Measurements from ENCODE around the gene IER5.

DNA sequence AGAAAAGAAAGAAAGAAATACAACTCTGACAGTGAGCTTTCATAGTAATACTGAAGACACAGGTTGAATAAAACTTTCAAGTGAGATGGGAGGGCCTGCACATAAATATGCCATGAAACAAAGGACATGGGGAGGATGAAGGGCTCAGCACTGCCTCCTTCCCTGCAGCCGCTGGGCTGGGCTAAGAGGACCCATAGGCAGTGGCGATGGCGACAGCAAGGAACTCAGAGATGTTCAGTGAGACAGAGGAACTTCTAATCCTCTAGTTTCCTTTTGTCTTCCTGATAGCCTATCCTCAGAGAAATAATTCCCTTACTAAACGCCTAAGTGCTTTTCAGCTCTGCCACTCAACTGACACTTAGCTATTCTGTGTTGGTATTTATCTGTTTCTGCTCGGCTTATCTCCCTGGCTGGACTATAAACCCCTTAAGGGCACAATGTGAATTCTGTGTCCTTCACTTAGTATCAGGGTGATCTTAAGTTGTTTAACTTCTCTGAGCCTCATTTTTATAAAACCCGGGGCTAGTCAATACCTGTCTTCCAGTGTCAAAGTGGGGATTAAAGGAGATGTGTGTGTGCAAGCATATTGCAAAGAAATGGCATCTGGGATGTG lies 24.4 kb upstream of the IER5 start:
- TF ChIP-seq, protein P1, sequence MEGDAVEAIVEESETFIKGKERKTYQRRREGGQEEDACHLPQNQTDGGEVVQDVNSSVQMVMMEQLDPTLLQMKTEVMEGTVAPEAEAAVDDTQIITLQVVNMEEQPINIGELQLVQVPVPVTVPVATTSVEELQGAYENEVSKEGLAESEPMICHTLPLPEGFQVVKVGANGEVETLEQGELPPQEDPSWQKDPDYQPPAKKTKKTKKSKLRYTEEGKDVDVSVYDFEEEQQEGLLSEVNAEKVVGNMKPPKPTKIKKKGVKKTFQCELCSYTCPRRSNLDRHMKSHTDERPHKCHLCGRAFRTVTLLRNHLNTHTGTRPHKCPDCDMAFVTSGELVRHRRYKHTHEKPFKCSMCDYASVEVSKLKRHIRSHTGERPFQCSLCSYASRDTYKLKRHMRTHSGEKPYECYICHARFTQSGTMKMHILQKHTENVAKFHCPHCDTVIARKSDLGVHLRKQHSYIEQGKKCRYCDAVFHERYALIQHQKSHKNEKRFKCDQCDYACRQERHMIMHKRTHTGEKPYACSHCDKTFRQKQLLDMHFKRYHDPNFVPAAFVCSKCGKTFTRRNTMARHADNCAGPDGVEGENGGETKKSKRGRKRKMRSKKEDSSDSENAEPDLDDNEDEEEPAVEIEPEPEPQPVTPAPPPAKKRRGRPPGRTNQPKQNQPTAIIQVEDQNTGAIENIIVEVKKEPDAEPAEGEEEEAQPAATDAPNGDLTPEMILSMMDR (IDR thresholded peaks at IDR 0.05) = no peak
- TF ChIP-seq, protein P2, sequence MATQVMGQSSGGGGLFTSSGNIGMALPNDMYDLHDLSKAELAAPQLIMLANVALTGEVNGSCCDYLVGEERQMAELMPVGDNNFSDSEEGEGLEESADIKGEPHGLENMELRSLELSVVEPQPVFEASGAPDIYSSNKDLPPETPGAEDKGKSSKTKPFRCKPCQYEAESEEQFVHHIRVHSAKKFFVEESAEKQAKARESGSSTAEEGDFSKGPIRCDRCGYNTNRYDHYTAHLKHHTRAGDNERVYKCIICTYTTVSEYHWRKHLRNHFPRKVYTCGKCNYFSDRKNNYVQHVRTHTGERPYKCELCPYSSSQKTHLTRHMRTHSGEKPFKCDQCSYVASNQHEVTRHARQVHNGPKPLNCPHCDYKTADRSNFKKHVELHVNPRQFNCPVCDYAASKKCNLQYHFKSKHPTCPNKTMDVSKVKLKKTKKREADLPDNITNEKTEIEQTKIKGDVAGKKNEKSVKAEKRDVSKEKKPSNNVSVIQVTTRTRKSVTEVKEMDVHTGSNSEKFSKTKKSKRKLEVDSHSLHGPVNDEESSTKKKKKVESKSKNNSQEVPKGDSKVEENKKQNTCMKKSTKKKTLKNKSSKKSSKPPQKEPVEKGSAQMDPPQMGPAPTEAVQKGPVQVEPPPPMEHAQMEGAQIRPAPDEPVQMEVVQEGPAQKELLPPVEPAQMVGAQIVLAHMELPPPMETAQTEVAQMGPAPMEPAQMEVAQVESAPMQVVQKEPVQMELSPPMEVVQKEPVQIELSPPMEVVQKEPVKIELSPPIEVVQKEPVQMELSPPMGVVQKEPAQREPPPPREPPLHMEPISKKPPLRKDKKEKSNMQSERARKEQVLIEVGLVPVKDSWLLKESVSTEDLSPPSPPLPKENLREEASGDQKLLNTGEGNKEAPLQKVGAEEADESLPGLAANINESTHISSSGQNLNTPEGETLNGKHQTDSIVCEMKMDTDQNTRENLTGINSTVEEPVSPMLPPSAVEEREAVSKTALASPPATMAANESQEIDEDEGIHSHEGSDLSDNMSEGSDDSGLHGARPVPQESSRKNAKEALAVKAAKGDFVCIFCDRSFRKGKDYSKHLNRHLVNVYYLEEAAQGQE (IDR thresholded peaks at IDR 0.05; ENCODE audit: insufficient read depth in 1 of 2, low read depth in 2 of 2, low read length in 1 of 2) = no peak
- TF ChIP-seq POLR2AphosphoS5 (IDR thresholded peaks at IDR 0.05; ENCODE audit: low read depth, low read length) = no peak
- TF ChIP-seq SIN3A (IDR thresholded peaks at IDR 0.05; ENCODE audit: borderline replicate concordance, insufficient read depth, low read depth, low read length) = no peak
- TF ChIP-seq TCF7L2 (IDR thresholded peaks at IDR 0.05; ENCODE audit: low read depth, low read length) = no peak
